Aortic smooth muscle cell (primary cell): ENCODE measurements around the gene DDIT4L. TPM values are rescaled to one million over a fixed set of nuclear protein-coding genes. Genes with fewer than 3 reads are reported as not detected.

Experiments
- total RNA-seq: library from RNA; depleted of rRNA; stranded (reverse); fragments of >200 nt; gene quantifications from 2 replicates; pipeline ENCODE4 v1.2.3, GENCODE V29; 2014

The DDIT4L gene, protein sequence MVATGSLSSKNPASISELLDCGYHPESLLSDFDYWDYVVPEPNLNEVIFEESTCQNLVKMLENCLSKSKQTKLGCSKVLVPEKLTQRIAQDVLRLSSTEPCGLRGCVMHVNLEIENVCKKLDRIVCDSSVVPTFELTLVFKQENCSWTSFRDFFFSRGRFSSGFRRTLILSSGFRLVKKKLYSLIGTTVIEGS
- total RNA-seq, result 0.92 and 5.2 TPM in 2 replicates

DNA sequence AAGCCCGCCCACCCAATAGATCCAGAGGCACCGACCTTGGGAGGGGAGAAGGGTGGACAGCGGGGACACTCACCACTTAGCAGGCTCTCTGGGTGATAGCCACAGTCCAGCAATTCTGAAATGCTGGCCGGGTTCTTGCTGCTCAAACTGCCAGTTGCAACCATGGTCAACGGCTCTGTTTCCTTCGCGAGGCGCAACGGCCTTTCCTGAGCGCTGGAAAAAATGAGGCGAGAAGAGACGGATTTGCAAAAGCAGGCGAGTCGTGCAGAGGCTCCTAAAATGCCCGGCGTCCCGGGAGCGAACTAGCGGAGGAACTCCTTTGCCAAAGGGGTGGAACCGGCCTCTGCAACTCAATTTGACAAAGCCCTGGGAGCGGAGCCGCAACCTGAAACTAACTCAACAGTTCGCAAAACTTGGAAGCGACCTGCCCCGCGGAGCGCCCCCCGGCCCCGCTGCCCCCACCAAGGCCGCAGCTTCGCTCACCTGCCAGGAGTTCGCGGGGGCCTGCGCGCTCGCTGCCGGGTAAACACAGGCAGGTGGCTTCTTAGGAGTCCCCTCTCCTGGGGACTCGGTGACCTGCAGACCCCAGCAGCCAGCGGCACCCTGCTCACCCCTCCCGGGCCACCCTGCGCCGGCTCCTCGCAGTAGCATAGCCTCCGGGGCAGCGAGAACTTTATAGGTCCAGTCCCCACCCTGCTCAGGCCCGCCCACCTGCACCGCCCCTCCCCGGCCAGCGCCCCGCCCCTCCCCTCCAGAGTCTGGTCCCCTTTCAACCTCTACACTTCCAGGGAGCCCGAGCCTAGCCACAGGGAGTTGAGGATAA, at the start of gene DDIT4L:
TSS of gene DDIT4L (minus strand) at position 649 of the 823 bp plus-strand sequence. CDS start at position 164, 485 bp downstream.

Other genes starting within 250 kb of the DDIT4L start
- gene DNAJB14, start 243.8 kb downstream of the DDIT4L start, total RNA-seq, result 39.0 and 63.4 TPM in 2 replicates
- gene H2AZ1, start 240.2 kb downstream of the DDIT4L start, total RNA-seq, result 227 and 289 TPM in 2 replicates